ENCODE data around the gene AMBP.

Gene AMBP

DNA sequence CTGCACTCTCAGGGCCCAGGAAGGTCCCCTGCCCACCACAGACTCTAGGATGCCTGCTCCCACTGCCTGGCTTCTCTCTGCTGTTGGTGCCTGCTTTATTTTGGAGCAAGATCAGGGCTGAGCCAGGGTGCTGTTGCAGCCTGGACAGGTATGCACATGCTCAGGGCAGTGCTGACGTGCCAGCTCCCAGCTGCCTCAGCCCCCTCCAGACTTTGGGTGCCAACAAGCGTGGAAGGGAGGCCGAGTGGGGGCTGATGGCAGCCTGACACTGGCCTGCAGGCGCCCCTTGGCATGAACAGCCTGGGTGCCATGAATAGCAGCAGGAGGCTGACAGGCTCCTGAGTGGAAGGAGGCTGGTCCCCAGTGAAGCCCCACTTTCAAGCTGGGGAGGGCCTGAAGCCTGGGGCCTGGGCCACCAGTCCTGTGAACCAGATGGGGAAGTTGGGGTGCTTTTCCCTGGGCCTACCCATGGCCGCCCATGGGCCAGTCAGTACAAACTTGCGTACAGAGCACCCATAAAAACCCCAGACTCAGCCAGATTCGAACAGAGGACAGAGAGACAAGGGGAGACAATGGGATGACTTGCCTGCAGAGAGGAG is 6.8 kb downstream of the AMBP start:
- no peak for FAIRE-seq

DNA sequence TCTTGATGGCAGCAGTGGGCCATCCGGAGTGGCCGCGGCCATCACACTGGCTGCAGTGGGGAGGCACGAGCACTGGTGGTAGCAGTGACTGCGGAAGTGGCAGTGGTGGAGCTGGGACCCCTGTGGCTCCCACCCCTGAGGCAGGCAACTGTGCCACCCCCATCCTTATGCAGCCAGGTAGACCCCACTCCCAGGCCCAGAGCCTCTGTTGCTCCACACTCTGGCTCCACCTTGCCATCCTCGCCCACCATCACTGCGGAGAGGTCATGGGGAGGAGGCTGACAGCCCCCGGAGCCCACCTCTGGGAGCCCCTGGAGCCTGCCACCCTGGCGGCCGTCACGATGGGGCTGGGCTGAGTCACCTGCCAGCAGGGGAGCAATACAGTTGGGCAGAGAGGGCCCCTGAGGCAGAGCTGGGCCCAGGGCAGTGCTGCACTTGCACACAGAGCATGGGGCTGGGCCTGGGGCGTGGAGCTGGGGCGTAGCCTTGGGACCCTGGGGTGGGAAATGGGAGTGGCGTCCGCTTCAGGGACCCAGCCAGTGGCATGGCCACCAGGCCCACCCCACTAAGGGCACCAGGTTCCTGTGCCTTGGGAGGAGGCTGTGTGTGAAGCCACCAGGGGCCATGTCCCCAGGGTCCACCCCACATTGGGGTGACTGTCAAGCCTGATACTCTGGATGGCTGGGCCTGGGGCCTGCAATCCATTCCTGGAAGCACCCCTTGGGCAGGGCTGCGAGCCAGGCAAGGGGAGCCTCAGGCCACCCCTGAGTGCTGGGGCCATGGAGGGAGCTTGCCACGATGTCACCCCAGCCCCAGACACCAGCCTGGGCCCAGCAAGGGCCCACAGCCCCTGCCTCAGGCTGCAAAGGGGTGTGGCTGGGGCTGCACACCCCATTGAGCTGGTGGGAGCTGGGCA is 7.7 kb downstream of the AMBP start:
- no peak for FAIRE-seq

DNA sequence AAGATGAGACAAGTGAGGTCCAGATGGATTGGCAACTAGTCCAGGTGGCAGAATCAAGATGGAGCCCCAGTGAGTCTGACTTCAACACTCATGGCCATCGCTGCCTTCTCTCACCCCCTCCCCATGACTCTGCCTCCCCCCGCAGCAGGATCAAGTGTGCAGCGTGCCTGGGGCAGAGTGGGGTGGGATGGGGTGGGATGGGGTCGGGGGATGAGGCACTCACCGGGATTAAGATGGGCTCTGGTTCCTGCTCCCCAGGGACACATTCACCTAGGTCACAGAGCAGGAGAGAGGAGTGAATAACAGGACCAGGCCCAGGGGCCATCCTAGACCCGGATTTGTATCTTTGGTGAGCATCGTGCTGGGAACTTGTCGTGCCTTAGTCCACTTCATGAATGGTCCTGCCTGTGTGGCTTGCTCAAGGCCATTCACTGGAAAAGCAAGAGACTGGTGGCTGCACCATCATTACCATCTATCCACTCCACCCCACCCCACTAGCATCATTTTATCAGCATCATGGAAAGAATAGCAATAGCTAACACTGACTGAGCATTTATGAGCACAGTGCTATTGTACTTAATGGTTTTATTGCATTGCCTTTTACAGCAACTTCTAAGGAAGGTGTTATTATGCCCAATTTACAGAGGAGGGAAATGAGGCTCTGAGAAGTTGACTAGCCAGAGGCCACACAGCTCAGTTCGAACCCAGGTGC is 8.5 kb downstream of the AMBP start:
- no peak for FAIRE-seq

DNA sequence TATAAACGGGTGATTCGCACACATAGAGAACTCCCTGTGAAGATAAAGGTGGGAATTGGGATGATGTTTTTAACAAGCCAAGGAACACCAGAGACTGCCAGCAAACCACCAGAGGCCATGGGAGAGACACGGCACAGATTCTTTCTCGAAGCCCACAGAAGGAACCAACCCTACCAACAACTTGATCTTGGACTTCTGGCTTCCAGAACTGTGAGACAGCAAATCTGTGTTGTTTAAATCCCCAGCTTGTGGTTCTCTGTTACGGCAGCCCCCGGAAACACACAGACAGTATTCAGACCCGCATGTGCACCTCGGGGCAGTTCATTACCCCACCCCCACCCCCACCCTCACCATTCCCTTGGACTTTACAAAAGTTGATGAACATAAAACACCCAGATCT is 12.8 kb downstream of the AMBP start:
- no peak for FAIRE-seq

DNA sequence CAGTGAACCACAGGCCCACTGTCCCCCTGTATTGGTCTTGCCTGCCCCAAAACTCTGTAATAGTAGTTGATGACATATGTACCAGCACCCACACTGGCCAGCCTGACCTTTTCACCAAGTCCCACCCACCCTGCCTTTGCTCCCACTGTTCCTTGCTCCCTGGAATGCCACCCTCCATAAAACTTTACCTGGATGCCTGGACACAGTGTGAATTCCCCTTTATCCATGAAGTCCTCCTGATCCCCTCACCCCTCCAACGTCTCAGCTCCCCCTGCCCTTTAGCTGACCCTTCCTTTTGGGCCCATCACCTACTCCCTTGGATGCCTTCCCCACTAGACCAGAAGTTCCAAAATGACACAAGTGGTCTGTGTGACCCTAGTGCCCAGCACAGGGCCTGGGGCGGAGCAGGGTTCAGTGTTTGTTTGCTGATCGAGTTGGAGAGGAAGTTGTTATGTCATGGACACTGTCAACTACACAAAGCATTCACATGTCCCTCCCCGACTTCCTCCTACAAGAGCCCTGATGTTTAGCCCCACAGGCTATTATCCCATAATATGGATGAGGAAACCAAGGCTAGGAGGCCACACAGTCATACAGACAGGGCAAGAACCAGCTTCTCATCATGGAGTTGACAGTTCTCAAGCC is 16.1 kb downstream of the AMBP start:
- FAIRE-seq = no peak

DNA sequence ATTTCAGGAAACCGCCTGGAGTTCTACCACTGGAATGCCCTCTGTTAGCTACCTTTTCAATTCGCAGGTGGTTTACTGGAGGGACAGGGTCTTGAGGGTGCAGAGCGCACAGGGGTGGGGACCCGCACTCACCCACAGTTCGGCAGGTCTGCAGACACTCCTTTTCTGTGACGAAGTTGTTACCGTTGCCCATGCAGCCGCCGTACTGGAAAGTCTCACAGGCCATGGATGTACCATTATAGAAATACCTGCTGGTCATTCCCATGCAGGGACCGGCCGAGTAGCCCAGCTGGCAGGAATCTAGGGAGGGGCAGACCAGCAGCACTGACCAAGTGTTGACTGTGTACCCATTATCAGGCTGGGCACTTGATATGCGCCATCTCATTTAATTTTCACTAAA is 16.8 kb downstream of the AMBP start:
- FAIRE-seq = no peak

DNA sequence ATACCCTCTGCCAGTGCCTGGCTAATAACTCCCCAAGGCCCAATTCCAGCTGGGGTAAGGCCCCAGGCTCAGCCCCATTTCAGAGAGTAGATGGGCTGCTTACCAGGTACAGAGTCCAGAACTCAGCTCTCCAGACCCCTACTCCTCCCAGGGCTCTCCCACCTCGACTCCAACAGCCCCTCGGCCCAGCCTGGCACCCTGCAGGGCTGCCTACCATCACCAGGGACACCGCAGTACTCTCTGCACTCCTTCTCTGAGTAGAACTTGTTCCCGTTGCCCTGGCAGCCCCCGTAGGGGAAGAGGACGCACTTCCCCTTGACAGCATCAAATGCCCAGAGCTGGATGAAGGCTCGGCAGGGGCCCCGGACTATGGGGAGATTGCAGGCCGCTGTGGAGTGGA is 17.4 kb downstream of the AMBP start:
- FAIRE-seq = no peak

DNA sequence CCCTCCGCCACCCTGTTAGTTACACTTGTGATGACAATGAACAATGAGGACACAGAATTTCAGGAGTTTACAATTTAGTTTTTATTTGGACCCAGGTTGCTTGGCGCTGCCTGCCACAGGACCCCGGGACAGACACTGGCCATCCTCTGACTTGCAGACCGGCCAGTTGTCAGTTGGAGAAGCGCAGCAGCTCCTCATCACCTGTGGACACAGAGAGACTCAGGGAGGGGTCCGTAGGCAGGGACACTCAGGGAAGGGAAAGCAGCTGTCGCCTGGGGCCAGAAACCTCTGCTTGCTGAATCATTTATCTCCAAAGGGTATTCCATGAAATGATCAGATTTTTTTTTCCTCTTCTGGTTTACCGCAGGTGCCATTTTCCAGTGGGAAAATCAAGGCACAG is 18.0 kb downstream of the AMBP start:
- no peak for FAIRE-seq

DNA sequence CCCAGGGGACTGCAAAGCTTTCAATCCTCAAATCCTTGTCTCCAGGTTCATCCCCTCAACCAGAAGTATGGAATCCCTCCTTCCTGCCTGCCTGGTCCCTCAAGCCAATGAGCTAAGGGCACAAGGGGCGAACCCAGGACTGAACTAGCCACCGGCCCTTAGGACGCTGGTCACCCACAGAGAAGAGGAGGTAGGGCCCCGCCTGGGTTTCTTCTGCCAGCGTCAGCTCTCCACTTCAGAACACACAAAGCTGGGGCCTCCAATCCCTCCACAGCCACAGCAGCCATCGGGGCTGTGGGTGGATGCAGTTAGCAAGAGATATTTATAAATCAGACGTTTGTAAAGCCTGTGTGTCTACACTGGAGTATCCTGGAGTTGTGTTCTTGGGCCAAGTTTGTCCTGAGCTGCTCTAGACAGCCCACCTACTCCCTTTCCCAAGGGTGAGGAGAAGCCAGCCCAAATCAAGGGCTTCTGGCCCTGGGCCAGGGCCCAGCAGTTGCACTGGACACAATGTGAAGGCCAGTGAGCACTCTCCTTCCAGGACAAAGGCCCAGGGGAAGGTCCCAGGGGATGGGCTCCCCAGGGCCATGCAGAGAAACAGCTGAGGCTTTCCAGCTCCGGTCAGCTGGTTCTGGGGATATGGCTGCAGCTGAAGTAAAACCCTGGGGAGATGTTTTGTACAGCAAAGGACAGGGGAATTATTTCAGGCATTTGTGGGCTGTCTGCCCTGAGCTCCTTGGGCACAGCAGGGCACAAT is 18.9 kb downstream of the AMBP start:
- FAIRE-seq = no peak

DNA sequence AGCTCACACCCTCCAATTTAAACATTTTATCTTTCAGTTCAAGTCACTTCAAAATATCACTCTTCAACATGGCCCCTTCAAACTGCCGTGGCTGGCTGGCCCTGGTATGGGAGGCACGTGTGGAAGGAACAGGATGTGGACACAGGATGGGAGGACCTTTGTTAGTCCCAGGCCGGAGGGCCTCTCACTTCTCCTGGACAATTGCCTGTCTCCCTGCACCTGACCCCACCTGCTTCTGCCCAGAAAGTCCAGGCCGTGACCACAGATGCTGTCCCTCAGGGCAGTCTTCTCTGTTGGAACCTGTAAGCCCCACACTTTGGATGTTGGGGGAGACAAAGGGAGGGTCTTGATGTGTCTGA is 19.4 kb downstream of the AMBP start:
- FAIRE-seq = no peak

DNA sequence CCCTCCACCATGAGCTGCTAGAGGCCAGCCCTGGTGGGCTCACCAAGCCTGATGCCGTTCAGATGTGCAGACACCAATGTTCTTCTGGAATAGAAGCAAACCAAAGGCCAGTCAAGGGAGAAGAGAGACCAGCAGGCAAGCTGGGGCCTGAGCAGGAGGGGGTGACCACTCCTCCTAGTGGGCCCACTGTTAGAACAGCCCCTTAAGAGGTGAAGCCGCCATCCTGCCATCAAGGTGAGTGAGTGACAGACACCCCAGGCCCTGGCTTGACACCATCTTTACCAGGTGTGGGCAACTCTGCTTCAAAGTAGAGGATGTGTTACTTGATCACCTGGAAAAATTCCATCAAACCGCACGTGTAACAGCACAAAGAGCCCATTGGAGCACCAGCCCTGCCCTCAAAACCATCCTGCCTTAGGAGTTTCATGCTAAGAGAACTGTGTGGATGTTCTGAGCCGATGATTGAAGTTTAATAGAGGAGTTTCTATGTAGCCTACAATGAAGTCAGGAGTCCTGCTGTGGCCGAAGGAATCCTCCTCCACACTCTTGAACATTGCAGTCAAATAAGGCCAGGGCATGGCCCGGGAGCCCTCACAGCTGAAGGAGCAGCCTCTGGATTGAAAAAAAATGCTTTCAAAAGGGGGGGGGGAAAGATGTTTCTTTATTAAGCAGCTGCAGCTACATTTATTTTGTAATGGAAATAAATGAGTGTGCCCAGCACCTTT is 20.8 kb downstream of the AMBP start:
- no peak for FAIRE-seq

DNA sequence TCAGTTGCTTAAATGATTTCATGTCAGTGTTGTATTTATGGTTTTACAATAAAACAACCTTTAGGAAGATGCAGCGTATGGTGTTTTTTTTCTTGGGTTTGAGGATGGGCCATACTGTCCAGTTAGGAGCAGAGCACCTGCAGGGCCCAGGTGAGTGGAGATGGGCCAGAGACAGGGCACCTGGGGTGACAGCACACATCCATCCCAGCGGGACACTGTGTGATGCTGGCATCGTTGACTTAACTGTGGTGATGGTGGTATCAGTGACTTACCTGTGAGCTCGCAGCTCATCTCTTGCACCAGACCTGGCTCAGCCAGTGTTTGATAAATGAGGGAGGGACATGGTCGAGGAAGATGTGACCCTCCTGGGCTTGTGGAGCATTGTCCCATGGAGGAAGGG is 21.6 kb downstream of the AMBP start:
- FAIRE-seq = no peak

DNA sequence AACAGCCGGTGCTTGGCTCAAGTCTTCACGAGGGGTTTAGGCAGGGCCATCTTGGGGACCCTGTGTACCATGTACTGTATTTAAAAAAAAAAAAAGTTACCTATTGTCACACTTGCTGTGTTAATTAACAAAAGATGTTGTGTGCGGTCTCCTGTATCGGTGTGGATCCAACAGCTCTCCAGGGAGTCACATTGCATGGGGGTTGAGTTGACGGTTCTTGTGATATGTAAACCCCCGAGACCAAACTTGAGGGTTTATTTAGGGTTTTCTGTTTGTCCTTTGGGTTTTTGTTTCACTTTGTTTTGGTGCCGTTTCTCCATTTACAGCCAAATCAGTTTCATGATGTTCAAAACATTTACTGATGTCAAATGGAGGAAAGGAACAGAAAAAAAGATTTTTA is 22.2 kb downstream of the AMBP start:
- no peak for FAIRE-seq

DNA sequence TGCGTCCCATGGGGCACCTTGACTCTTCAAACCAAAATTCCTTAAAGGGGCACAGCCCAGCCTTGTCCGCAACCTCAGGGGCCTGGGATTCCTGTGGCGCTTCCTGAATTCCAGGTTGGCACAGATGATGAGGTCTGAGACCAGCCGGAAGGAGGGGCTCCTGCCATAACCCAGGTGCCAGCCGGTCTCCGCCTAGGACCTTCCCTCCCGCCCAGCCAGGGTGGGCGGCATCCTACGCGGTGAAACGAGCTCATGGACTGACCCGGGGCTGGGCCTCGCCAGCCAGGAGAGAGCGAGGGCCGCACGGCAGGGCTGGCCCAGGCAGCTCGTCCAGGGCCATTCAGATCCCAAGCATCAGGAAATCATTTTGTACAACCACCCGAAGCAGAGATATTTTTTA is 23.0 kb downstream of the AMBP start:
- FAIRE-seq = no peak

DNA sequence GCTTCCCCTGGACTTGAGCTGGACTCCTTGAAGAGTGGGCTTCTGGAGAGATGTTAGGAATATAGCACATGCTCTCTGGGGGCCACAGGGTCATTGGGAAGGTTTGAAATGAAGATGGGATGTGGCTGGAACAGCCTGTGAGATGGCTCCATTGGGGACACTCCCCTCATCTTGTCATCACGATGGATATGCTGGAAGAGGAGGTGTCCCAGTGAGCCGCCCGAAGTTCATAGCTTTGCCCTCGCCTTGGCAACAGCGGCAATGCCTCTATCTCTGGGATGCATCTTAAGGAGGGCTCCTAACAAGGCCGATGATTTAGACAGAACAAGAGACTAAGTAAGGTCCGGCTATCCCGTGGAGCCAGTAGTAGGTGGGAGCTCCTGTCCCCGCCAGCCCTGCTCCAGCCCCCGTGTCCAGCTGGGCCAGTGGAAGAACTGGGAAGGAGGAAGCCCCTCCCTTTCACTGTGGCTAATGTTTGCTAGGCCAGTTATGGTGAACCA is 23.9 kb downstream of the AMBP start:
- FAIRE-seq = no peak

DNA sequence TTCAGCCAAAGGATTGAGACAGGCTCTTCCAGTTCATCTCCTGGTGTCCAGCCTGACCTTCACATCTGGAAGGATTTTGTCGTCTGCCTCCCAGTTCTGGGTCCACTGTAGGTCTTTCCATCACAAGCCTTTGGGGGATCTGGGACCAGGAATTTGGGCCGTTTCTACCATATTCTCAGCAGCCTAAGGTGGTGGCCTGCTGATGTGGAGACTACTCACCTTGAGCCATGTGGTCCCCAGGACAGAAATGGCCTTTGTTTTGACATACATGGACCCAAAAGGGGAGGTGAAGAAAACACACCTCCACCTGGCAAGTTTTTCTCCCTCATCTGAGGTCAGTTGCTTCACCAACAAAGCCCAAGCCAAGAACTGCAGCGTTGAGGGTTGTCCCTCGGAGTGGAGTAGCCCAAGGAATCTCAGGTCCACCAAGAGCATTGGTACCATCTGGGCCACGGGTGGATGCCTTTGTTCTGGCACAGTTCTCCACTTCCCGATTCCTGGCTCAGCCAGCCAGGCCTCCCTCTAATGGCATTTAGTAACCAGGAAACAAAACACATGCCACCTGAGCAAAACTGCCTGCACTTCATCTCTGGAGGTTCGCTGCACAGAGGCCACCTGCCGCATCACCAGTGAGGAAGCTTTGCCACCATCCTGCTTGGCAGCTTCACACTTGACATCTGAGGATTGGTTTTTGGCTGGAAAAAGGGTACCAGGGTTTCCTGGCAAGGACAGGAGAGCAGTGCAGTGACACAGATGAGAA is 24.7 kb downstream of the AMBP start:
- no peak for FAIRE-seq

DNA sequence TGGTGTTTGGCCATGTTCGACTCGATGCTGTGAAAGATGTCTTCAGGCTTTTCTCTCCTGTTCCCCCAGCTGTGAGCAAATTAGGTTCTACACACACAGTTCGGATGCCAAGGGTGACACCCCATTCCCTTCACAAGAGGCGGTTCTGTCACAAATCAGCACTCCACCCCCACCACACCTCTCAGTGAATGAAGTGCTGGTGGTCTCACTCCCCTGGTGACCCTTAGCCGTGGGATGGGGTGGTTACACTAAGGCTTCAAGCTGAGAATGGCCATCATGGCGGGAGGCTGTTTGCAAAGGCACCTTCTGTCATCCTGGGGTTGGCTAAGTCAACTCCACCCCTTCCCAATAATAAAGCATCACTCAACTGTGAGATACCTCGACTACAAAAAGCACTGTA is 26.4 kb downstream of the AMBP start:
- no peak for FAIRE-seq

DNA sequence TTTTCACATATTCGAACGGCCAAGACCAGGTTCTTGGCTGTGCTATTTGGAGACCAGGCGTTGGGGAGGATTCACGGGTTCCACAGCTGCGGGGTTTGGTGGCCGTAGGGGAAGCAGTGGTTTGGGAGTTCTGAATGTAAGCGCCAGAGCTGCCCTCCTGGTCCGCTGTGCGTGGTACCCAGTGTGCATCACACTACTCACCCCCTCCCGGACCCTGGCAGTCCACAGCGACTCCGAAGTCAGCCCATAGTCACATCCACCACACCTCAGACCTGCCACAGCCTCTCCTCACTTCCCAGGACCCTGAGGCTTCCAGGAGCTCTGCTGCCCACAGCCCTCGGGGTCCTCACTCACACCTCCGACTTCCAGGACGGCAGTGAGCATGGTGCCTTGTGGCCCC is 26.8 kb downstream of the AMBP start:
- no peak for FAIRE-seq

DNA sequence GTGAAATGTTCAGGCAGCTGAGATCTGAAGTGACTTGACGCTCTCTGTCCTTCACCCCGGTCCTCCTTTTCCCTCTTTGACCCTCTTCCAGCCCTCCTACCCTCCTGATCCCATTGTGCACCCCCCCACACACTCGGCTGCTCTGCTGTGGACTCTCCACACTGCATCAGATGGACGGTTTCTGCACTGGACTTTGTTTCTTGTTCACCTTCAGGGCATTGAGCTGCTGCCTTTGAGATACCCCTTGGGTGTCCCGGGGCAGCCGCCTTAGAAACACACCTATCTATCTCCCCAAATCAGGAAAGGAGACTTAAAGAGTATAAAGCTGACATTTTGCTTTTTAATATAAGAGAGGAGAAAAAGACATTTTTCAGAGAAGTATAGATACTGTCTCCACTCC is 27.5 kb downstream of the AMBP start:
- FAIRE-seq = no peak

DNA sequence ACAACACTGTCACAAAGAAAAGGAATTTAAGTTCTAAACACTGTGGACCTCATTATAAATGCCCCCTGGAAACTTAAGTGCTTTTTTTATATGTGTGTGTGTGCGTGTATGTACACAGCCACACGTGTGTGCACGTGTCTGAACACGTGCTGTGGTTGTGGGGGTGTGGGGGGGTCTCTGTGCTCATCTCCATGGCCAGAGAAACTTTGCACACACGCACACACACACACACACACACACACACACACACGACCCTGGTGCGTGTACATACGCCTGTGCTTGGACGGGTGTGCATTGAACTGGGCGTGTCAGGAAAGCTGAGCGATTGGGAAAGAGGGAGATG is 27.9 kb downstream of the AMBP start:
- FAIRE-seq = no peak

Data from A204.1 (cell line).